ENCODE data around the gene OXNAD1. TPM values are rescaled to one million over a fixed set of nuclear protein-coding genes. Genes with fewer than 3 reads are reported as not detected.

OXNAD1 gene
- total and polyA plus RNA-seq, 5 donors from 2014 or later, result 31.1 to 109 (median 60.6) TPM

- peaks cover 15 to 50% (median 30%) of the 10 kb centered on the region in 4 donors for H3K4me1 Mint-ChIP-seq
- Histone ChIP-seq H3K27me3 (ENCODE audit: control insufficient read depth, insufficient read depth, low read length) (no peaks in the 10 kb centered on the region), H3K27ac (ENCODE audit: insufficient read depth, low read length, poor library complexity, severe bottlenecking) (no peak overlapping the region), H3K36me3 (ENCODE audit: control insufficient read depth, insufficient read depth, low read length) (peaks cover 71% of the 10 kb centered on the region), H3K9me3 (ENCODE audit: control insufficient read depth in 2 of 2, low read length in 2 of 2) (peaks cover 9 to 11% of the 10 kb centered on the region in 2 experiments), H3K4me1 (ENCODE audit: control insufficient read depth, insufficient read depth, low read length, poor library complexity, severe bottlenecking) (no peaks in the 10 kb centered on the region), H3K4me3 (ENCODE audit: low read depth, low read length) (no peak overlapping the region)
- peaks cover 0 to 14% (median 4%) of the 10 kb centered on the region in 7 donors for H3K9me3 Mint-ChIP-seq
- peak overlapping the region in 1 of 3 donors; percentile 32 for H3K27ac Mint-ChIP-seq
- no peaks in the 10 kb centered on the region for H3K27me3 Mint-ChIP-seq
- DNase-seq, result no peak
- no peak for ATAC-seq (ENCODE audit: low read depth in 2 of 2)
- H3K4me3 Mint-ChIP-seq, result no peak overlapping the region
- H3K36me3 Mint-ChIP-seq, result peaks cover 60% of the 10 kb centered on the region
Observed at GRCh38 chr3:16330351-16330750, 65.3 kb downstream of the OXNAD1 start.

- Mint-ChIP-seq H3K4me1 (peaks cover 15 to 58% (median 35%) of the 10 kb centered on the region in 4 donors), H3K4me3 (no peak overlapping the region), H3K27ac (peak overlapping the region; percentile 10 to 71 (median 23)), H3K36me3 (peaks cover 59% of the 10 kb centered on the region), H3K9me3 (peaks cover 0 to 14% (median 4%) of the 10 kb centered on the region in 7 donors), H3K27me3 (no peaks in the 10 kb centered on the region)
- ATAC-seq (ENCODE audit: low read depth in 2 of 2) (no peak), DNase-seq (no peak)
- no peak overlapping the region for H3K27ac ChIP-seq (ENCODE audit: insufficient read depth, low read length, poor library complexity, severe bottlenecking)
- no peaks in the 10 kb centered on the region for H3K4me1 ChIP-seq (ENCODE audit: control insufficient read depth, insufficient read depth, low read length, poor library complexity, severe bottlenecking)
- H3K9me3 ChIP-seq (ENCODE audit: control insufficient read depth in 2 of 2, low read length in 2 of 2), result peaks cover 9 to 11% of the 10 kb centered on the region in 2 experiments
- H3K4me3 ChIP-seq (ENCODE audit: low read depth, low read length), result no peak overlapping the region
- H3K27me3 ChIP-seq (ENCODE audit: control insufficient read depth, insufficient read depth, low read length), result no peaks in the 10 kb centered on the region
- H3K36me3 ChIP-seq (ENCODE audit: control insufficient read depth, insufficient read depth, low read length), result peaks cover 71% of the 10 kb centered on the region
Observed at GRCh38 chr3:16331319-16331883, 66.4 kb downstream of the OXNAD1 start.

- peaks cover 68% of the 10 kb centered on the region for H3K36me3 ChIP-seq (ENCODE audit: control insufficient read depth, insufficient read depth, low read length)
Observed at GRCh38 chr3:16332904-16333426, 68.0 kb downstream of the OXNAD1 start.

GRCh38 chr3:16334909-16335308 lies 69.9 kb downstream of the OXNAD1 start:
- peaks cover 19 to 79% (median 55%) of the 10 kb centered on the region in 4 donors for H3K4me1 Mint-ChIP-seq
- peak overlapping the region; percentile 28 for H3K27ac ChIP-seq (ENCODE audit: insufficient read depth, low read length, poor library complexity, severe bottlenecking)
- peak overlapping the region in 2 of 4 donors; percentile 30 to 48 for H3K4me3 Mint-ChIP-seq

More at GRCh38 chr3:16332904-16333426, 68.0 kb downstream of the OXNAD1 start:
- peaks cover 7% of the 10 kb centered on the region for H3K4me1 ChIP-seq (ENCODE audit: control insufficient read depth, insufficient read depth, low read length, poor library complexity, severe bottlenecking)
- Mint-ChIP-seq H3K36me3 (peaks cover 59% of the 10 kb centered on the region), H3K9me3 (peaks cover 0 to 14% (median 4%) of the 10 kb centered on the region in 7 donors), H3K4me1 (peaks cover 18 to 65% (median 40%) of the 10 kb centered on the region in 4 donors), H3K4me3 (no peak overlapping the region), H3K27ac (peak overlapping the region; percentile 1 to 85 (median 48)), H3K27me3 (no peaks in the 10 kb centered on the region)
- DNase-seq, result no peak
- peaks cover 9 to 11% of the 10 kb centered on the region in 2 experiments for H3K9me3 ChIP-seq (ENCODE audit: control insufficient read depth in 2 of 2, low read length in 2 of 2)
- H3K27me3 ChIP-seq (ENCODE audit: control insufficient read depth, insufficient read depth, low read length), result no peaks in the 10 kb centered on the region
- no peak overlapping the region for H3K27ac ChIP-seq (ENCODE audit: insufficient read depth, low read length, poor library complexity, severe bottlenecking)
- no peak for ATAC-seq (ENCODE audit: low read depth in 2 of 2)
- H3K4me3 ChIP-seq (ENCODE audit: low read depth, low read length), result no peak overlapping the region

GRCh38 chr3:16335333-16335732 lies 70.3 kb downstream of the OXNAD1 start:
- Mint-ChIP-seq H3K9me3 (peaks cover 0 to 11% (median 2%) of the 10 kb centered on the region in 7 donors), H3K4me1 (peaks cover 19 to 83% (median 60%) of the 10 kb centered on the region in 4 donors), H3K4me3 (peak overlapping the region in 3 of 4 donors; percentile 16 to 73 (median 30)), H3K27ac (peak overlapping the region in 2 of 3 donors; percentile 85 to 89), H3K36me3 (peaks cover 62% of the 10 kb centered on the region), H3K27me3 (no peaks in the 10 kb centered on the region)
- peaks cover 27% of the 10 kb centered on the region for H3K4me1 ChIP-seq (ENCODE audit: control insufficient read depth, insufficient read depth, low read length, poor library complexity, severe bottlenecking)
- peaks cover 50% of the 10 kb centered on the region for H3K36me3 ChIP-seq (ENCODE audit: control insufficient read depth, insufficient read depth, low read length)
- ATAC-seq (ENCODE audit: low read depth in 2 of 2) (no peak), DNase-seq (no peak)
- H3K27ac ChIP-seq (ENCODE audit: insufficient read depth, low read length, poor library complexity, severe bottlenecking), result peak overlapping the region; percentile 28
- peaks cover 9 to 11% of the 10 kb centered on the region in 2 experiments for H3K9me3 ChIP-seq (ENCODE audit: control insufficient read depth in 2 of 2, low read length in 2 of 2)
- H3K4me3 ChIP-seq (ENCODE audit: low read depth, low read length), result no peak overlapping the region
- no peaks in the 10 kb centered on the region for H3K27me3 ChIP-seq (ENCODE audit: control insufficient read depth, insufficient read depth, low read length)

More at GRCh38 chr3:16334909-16335308, 69.9 kb downstream of the OXNAD1 start:
- no peak for ATAC-seq (ENCODE audit: low read depth in 2 of 2)
- DNase-seq, result no peak
- peak overlapping the region in 2 of 3 donors; percentile 85 to 89 for H3K27ac Mint-ChIP-seq
- H3K9me3 Mint-ChIP-seq, result peaks cover 0 to 14% (median 4%) of the 10 kb centered on the region in 7 donors
- H3K27me3 ChIP-seq (ENCODE audit: control insufficient read depth, insufficient read depth, low read length), result no peaks in the 10 kb centered on the region
- H3K9me3 ChIP-seq (ENCODE audit: control insufficient read depth in 2 of 2, low read length in 2 of 2), result peaks cover 9 to 11% of the 10 kb centered on the region in 2 experiments
- peaks cover 22% of the 10 kb centered on the region for H3K4me1 ChIP-seq (ENCODE audit: control insufficient read depth, insufficient read depth, low read length, poor library complexity, severe bottlenecking)
- no peak overlapping the region for H3K4me3 ChIP-seq (ENCODE audit: low read depth, low read length)
- no peaks in the 10 kb centered on the region for H3K27me3 Mint-ChIP-seq
- peaks cover 51% of the 10 kb centered on the region for H3K36me3 ChIP-seq (ENCODE audit: control insufficient read depth, insufficient read depth, low read length)
- peaks cover 63% of the 10 kb centered on the region for H3K36me3 Mint-ChIP-seq

- peak overlapping the region in 1 of 4 donors; percentile 30 for H3K4me3 Mint-ChIP-seq
Observed at GRCh38 chr3:16335772-16336645, 71.0 kb downstream of the OXNAD1 start.

GRCh38 chr3:16336825-16337224 lies 71.8 kb downstream of the OXNAD1 start:
- Histone ChIP-seq H3K9me3 (ENCODE audit: control insufficient read depth in 2 of 2, low read length in 2 of 2) (peaks cover under 1% of the 10 kb centered on the region in 2 experiments), H3K27ac (ENCODE audit: insufficient read depth, low read length, poor library complexity, severe bottlenecking) (peak overlapping the region; percentile 9), H3K27me3 (ENCODE audit: control insufficient read depth, insufficient read depth, low read length) (no peaks in the 10 kb centered on the region), H3K4me3 (ENCODE audit: low read depth, low read length) (no peak overlapping the region), H3K4me1 (ENCODE audit: control insufficient read depth, insufficient read depth, low read length, poor library complexity, severe bottlenecking) (peaks cover 27% of the 10 kb centered on the region), H3K36me3 (ENCODE audit: control insufficient read depth, insufficient read depth, low read length) (peaks cover 37% of the 10 kb centered on the region)
- H3K4me3 Mint-ChIP-seq, result no peak overlapping the region
- peaks cover 47% of the 10 kb centered on the region for H3K36me3 Mint-ChIP-seq
- no peaks in the 10 kb centered on the region for H3K9me3 Mint-ChIP-seq
- no peaks in the 10 kb centered on the region for H3K27me3 Mint-ChIP-seq
- ATAC-seq (ENCODE audit: low read depth in 2 of 2) (no peak), DNase-seq (no peak)
- H3K4me1 Mint-ChIP-seq, result peaks cover 19 to 86% (median 61%) of the 10 kb centered on the region in 4 donors
- peak overlapping the region in 1 of 3 donors; percentile 85 for H3K27ac Mint-ChIP-seq

More at GRCh38 chr3:16335772-16336645, 71.0 kb downstream of the OXNAD1 start:
- Mint-ChIP-seq H3K4me1 (peaks cover 19 to 87% (median 66%) of the 10 kb centered on the region in 4 donors), H3K27me3 (no peaks in the 10 kb centered on the region), H3K9me3 (peaks cover 0 to 5% (median 2%) of the 10 kb centered on the region in 7 donors), H3K27ac (peak overlapping the region; percentile 85 to 89 (median 87)), H3K36me3 (peaks cover 55% of the 10 kb centered on the region)
- no peak for ATAC-seq (ENCODE audit: low read depth in 2 of 2)
- DNase-seq, result no peak
- Histone ChIP-seq H3K9me3 (ENCODE audit: control insufficient read depth in 2 of 2, low read length in 2 of 2) (peaks cover 7 to 9% of the 10 kb centered on the region in 2 experiments), H3K4me1 (ENCODE audit: control insufficient read depth, insufficient read depth, low read length, poor library complexity, severe bottlenecking) (peaks cover 27% of the 10 kb centered on the region), H3K27me3 (ENCODE audit: control insufficient read depth, insufficient read depth, low read length) (no peaks in the 10 kb centered on the region), H3K27ac (ENCODE audit: insufficient read depth, low read length, poor library complexity, severe bottlenecking) (no peak overlapping the region), H3K4me3 (ENCODE audit: low read depth, low read length) (no peak overlapping the region), H3K36me3 (ENCODE audit: control insufficient read depth, insufficient read depth, low read length) (peaks cover 45% of the 10 kb centered on the region)

All from CD4-positive, CD25-positive, alpha-beta regulatory T cell (primary cell).